Endodermal cell (in vitro differentiated cells): Measurements from ENCODE around the gene MFRP. TPM values are rescaled to one million over a fixed set of nuclear protein-coding genes. Genes with fewer than 3 reads are reported as not detected.

Experiments
- DNase-seq: peaks from one replicate; pipeline ENCODE4 v3.0.0-alpha.2; 2017
- H3K27ac ChIP-seq: 2 replicates; pipeline ENCODE4 v1.5.1; 2013; ENCODE audit warnings: mild to moderate bottlenecking, low read depth, low read length, moderate library complexity
- H3K27me3 ChIP-seq: 2 replicates; pipeline ENCODE4 v1.6.1; 2013; ENCODE audit warnings: mild to moderate bottlenecking, low read length, moderate library complexity; ENCODE audit not compliant: insufficient read depth, control insufficient read depth, poor library complexity, severe bottlenecking
- H3K36me3 ChIP-seq: 2 replicates; pipeline ENCODE4 v1.7.0; 2013; ENCODE audit warnings: mild to moderate bottlenecking, low read length, moderate library complexity; ENCODE audit not compliant: control insufficient read depth, insufficient read depth
- H3K4me1 ChIP-seq: one replicate; pipeline ENCODE4 v1.7.0; 2013; ENCODE audit warnings: low read length; ENCODE audit not compliant: control insufficient read depth, insufficient read depth
- H3K4me3 ChIP-seq: 2 replicates; pipeline ENCODE4 v1.5.1; 2013; ENCODE audit warnings: mild to moderate bottlenecking, low read length, moderate library complexity
- H3K9ac ChIP-seq: 2 replicates; pipeline ENCODE4 v1.6.1; 2013; ENCODE audit warnings: mild to moderate bottlenecking, low read length, moderate library complexity; ENCODE audit not compliant: poor library complexity, severe bottlenecking; ENCODE audit errors: extremely low read depth
- H3K9me3 ChIP-seq: 2 replicates; pipeline ENCODE4 v1.6.1; 2013; ENCODE audit warnings: mild to moderate bottlenecking, low read length, moderate library complexity; ENCODE audit not compliant: control insufficient read depth
- H3K27ac Mint-ChIP-seq: 2 replicates; pipeline ENCODE4 v1.8.0; 2020; ENCODE audit warnings: mixed read lengths
- H3K27me3 Mint-ChIP-seq: 2 replicates; pipeline ENCODE4 v1.8.0; 2021; ENCODE audit warnings: mild to moderate bottlenecking, mixed read lengths; ENCODE audit not compliant: insufficient read depth
- H3K36me3 Mint-ChIP-seq: 2 replicates; pipeline ENCODE4 v1.8.0; 2020; ENCODE audit warnings: low read depth, mixed read lengths
- H3K4me1 Mint-ChIP-seq: 2 replicates; pipeline ENCODE4 v1.8.0; 2020; ENCODE audit warnings: mixed read lengths
- H3K4me3 Mint-ChIP-seq: 2 replicates; pipeline ENCODE4 v1.8.0; 2020; ENCODE audit warnings: mild to moderate bottlenecking, moderate library complexity, mixed read lengths
- H3K9me3 Mint-ChIP-seq: 2 replicates; pipeline ENCODE4 v1.8.0; 2020; ENCODE audit warnings: mild to moderate bottlenecking, mixed read lengths
- WGBS, 2 experiments: methylation state at CpG; one replicate each; pipeline versions ENCODE4 v1.1.5 to v1.1.7; 2013; ENCODE audit warnings: missing lambda C conversion rate in 2 of 2, mixed read lengths in 1 of 2; ENCODE audit not compliant: insufficient coverage in 1 of 2, insufficient read length in 1 of 2; 5-methylcytosine and 5-hydroxymethylcytosine counted together
- total RNA-seq, 2 donors: library from RNA; stranded (reverse); fragmentation: NEBNext Ultra II Directional in 1 of 2; extraction: Animal tissue kit (Norgen Biotek cat#: 25700) in 1 of 2; gene quantifications; 2 replicates in 1 of 2; 3 replicates in 1 of 2; pipeline ENCODE4 v1.2.1, GENCODE V29; 2021
- TF ChIP-seq, protein P1 (sequence below): fragments of 200-600 bp; sonication (generic); conservative IDR thresholded peaks from 2 replicates; pipeline ENCODE4 v1.5.0; 2021; ENCODE audit warnings: antibody characterized with exemption, mild to moderate bottlenecking

The MFRP gene
- total RNA-seq, 2 donors from 2014 or later = not detected

DNA sequence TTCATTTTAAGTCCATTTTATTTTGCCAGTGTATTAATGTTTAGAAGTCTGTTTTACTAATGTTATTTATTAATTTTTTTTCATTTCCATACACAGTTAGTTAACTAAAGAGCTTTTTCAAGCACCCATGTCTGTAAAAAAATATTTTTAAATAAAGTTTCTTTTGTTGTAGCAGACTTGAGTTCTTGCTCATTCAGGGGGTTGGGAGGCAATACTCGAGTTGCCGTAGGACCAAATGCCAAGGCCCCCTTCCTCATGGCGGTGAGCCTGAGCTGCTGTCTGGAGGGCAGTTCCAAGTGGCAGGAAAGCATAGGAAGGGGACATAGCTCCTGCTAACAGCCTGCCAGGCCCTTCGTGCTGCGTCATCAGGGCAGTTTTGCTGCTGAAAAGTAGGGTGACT, 38.5 kb downstream of the MFRP start:
- H3K9me3 Mint-ChIP-seq = no peaks in the 10 kb centered on the region
- H3K27ac Mint-ChIP-seq = no peak overlapping the region
- H3K36me3 Mint-ChIP-seq = peaks cover 38% of the 10 kb centered on the region
- Histone ChIP-seq H3K27me3 (no peaks in the 10 kb centered on the region), H3K9ac (no peak overlapping the region), H3K4me3 (no peak overlapping the region), H3K4me1 (no peaks in the 10 kb centered on the region), H3K27ac (no peak overlapping the region), H3K36me3 (peaks cover 31% of the 10 kb centered on the region), H3K9me3 (no peaks in the 10 kb centered on the region)
- no peak overlapping the region for H3K4me3 Mint-ChIP-seq
- TF ChIP-seq, protein P1, sequence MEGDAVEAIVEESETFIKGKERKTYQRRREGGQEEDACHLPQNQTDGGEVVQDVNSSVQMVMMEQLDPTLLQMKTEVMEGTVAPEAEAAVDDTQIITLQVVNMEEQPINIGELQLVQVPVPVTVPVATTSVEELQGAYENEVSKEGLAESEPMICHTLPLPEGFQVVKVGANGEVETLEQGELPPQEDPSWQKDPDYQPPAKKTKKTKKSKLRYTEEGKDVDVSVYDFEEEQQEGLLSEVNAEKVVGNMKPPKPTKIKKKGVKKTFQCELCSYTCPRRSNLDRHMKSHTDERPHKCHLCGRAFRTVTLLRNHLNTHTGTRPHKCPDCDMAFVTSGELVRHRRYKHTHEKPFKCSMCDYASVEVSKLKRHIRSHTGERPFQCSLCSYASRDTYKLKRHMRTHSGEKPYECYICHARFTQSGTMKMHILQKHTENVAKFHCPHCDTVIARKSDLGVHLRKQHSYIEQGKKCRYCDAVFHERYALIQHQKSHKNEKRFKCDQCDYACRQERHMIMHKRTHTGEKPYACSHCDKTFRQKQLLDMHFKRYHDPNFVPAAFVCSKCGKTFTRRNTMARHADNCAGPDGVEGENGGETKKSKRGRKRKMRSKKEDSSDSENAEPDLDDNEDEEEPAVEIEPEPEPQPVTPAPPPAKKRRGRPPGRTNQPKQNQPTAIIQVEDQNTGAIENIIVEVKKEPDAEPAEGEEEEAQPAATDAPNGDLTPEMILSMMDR = no peak
- 85 to 86% methylated on average over 4 to 5 of the region's 5 CpGs for WGBS, 2 experiments
- peaks cover 9% of the 10 kb centered on the region for H3K4me1 Mint-ChIP-seq
- no peaks in the 10 kb centered on the region for H3K27me3 Mint-ChIP-seq
- DNase-seq = no peak

DNA sequence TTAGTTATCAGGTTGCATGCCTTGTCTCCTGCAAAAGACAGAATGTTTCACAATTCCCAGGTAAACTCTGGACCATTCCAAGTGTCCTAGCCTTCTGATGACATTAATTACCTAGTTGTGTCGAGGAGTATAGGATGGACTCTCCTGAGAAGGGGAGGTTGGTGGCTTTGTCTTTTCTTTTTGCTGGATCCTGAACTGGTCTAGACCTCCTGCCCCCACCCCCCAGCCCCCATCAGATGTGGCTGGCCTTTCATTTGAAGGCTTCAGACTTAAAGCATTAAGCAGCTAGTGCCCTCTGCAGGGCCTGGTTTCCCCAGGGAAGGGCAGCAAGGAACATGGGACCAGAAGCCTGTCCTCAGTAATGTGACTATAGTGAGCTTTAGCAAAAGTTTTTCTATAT, 39.3 kb downstream of the MFRP start:
- Histone ChIP-seq H3K36me3 (peaks cover 35% of the 10 kb centered on the region), H3K4me1 (no peaks in the 10 kb centered on the region), H3K9me3 (no peaks in the 10 kb centered on the region), H3K9ac (no peak overlapping the region), H3K4me3 (no peak overlapping the region), H3K27me3 (no peaks in the 10 kb centered on the region), H3K27ac (peak overlapping the region; percentile 48)
- Mint-ChIP-seq H3K27me3 (no peaks in the 10 kb centered on the region), H3K36me3 (peaks cover 41% of the 10 kb centered on the region), H3K27ac (no peak overlapping the region), H3K9me3 (no peaks in the 10 kb centered on the region), H3K4me1 (peaks cover 9% of the 10 kb centered on the region), H3K4me3 (no peak overlapping the region)
- no CpG with 5 or more reads among the region's 1 CpG for WGBS, 2 experiments
- TF ChIP-seq, protein P1 = peak; percentile 55
- DNase-seq = peak; percentile 71

DNA sequence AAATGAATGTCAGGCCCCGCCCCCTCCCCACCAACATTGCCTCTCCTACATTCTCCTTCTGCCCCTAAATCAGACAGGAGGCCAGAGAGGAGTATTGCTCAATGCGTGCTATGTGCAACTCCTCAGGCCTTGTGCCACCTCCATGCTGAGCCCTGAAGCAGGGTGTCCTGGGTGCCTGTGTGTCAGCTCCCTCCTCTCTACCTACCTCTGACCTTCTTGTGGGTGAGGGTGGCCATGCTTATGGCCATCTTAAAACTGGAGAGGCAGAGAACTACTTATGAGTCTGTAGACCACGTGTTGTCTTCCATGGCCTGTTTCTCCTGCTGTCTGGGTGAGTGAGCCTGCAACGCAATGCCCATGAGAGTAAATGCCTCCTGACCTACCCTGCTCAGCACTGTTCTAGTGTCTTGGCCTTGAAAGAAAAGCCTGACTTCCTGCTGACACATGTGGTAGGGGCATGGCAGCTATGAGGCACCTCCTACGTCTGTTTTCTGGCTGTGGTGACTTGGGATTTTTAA, 40.1 kb downstream of the MFRP start:
- Mint-ChIP-seq H3K27ac (peak overlapping the region; percentile 75), H3K4me1 (peaks cover 9% of the 10 kb centered on the region)

More for the DNA sequence above, 40.1 kb downstream of the MFRP start:
- peaks cover 43% of the 10 kb centered on the region for H3K36me3 ChIP-seq
- TF ChIP-seq, protein P1 = no peak
- Mint-ChIP-seq H3K4me3 (no peak overlapping the region), H3K36me3 (peaks cover 47% of the 10 kb centered on the region), H3K27me3 (no peaks in the 10 kb centered on the region), H3K9me3 (no peaks in the 10 kb centered on the region)
- DNase-seq = no peak
- H3K27me3 ChIP-seq = no peaks in the 10 kb centered on the region
- H3K9me3 ChIP-seq = no peaks in the 10 kb centered on the region
- no peaks in the 10 kb centered on the region for H3K4me1 ChIP-seq
- peak overlapping the region; percentile 3 for H3K9ac ChIP-seq
- H3K27ac ChIP-seq = peak overlapping the region; percentile 64
- no peak overlapping the region for H3K4me3 ChIP-seq
- WGBS, 2 experiments = 88% methylated on average over 4 to 5 of the region's 5 CpGs
